SH-SY5Y (cell line): ENCODE measurements around the gene RYR3.

Source experiments
- GATA2 ChIP-seq: IDR thresholded peaks from 2 replicates; pipeline ENCODE4 v1.6.1; 2011; ENCODE audit warnings: mild to moderate bottlenecking, low read depth, low read length
- GATA3 ChIP-seq: IDR thresholded peaks from 2 replicates; pipeline ENCODE4 v1.6.1; 2011; ENCODE audit warnings: low read depth, mild to moderate bottlenecking, low read length, moderate library complexity

GRCh38 chr15:33722005-33722672 lies 411.4 kb downstream of the RYR3 start:
- TF ChIP-seq GATA2 (no peak), GATA3 (no peak)
